ENCODE measurements around the gene ELMO1. TPM values are rescaled to one million over a fixed set of nuclear protein-coding genes. Genes with fewer than 3 reads are reported as not detected.

ELMO1 gene, protein sequence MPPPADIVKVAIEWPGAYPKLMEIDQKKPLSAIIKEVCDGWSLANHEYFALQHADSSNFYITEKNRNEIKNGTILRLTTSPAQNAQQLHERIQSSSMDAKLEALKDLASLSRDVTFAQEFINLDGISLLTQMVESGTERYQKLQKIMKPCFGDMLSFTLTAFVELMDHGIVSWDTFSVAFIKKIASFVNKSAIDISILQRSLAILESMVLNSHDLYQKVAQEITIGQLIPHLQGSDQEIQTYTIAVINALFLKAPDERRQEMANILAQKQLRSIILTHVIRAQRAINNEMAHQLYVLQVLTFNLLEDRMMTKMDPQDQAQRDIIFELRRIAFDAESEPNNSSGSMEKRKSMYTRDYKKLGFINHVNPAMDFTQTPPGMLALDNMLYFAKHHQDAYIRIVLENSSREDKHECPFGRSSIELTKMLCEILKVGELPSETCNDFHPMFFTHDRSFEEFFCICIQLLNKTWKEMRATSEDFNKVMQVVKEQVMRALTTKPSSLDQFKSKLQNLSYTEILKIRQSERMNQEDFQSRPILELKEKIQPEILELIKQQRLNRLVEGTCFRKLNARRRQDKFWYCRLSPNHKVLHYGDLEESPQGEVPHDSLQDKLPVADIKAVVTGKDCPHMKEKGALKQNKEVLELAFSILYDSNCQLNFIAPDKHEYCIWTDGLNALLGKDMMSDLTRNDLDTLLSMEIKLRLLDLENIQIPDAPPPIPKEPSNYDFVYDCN
- total RNA-seq (5.1 and 9.6 TPM in 2 replicates), polyA plus RNA-seq (10.8 and 16.3 TPM in 2 replicates)

DNA sequence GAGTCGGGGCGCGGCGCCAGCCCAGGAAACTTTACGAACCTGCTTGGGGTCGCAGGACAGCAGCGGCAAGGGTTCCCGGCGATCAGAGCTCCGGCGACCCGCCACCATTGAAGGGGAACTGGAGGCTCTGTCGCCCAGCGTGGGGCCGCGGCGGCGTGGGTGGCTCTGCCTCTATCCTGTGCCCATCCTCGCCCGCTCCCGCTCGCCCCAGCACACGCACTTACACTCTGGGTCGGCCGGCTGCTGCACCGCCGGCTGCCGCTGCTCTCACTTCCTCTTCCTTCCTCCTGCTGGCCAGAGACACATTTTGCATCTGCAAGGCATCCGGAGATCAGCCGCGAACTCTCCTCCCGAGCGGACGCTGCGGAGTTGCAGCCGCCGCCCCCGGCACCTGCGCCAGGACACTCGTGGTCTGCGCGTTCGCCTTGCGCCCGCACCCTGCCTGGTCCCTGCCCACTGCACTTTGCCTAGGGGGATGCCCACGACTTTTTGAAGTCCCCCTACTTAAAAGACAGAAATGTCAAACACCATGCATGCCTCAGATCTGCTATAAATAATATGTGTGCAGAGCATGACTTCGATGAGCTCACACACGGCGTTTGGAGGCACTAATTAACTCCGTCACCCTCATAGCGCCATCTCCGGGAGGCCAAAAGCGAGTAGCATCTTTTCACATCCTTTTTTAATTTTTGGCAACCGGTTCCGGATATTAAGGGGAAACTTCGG, at the start of gene ELMO1:
Gene ELMO1, minus strand, starts transcription at position 229 of the 726 bp plus-strand sequence. CDS start 106,174 bp downstream, outside the sequence.
- no peaks in the 10 kb centered on the region for H3K27me3 ChIP-seq
- H3K4me3 ChIP-seq, result peak within 1 kb of the TSS; percentile 81
- TF ChIP-seq, protein P1, sequence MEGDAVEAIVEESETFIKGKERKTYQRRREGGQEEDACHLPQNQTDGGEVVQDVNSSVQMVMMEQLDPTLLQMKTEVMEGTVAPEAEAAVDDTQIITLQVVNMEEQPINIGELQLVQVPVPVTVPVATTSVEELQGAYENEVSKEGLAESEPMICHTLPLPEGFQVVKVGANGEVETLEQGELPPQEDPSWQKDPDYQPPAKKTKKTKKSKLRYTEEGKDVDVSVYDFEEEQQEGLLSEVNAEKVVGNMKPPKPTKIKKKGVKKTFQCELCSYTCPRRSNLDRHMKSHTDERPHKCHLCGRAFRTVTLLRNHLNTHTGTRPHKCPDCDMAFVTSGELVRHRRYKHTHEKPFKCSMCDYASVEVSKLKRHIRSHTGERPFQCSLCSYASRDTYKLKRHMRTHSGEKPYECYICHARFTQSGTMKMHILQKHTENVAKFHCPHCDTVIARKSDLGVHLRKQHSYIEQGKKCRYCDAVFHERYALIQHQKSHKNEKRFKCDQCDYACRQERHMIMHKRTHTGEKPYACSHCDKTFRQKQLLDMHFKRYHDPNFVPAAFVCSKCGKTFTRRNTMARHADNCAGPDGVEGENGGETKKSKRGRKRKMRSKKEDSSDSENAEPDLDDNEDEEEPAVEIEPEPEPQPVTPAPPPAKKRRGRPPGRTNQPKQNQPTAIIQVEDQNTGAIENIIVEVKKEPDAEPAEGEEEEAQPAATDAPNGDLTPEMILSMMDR (IDR thresholded peaks at IDR 0.05; ENCODE audit: low read depth, low read length), result peak; percentile 57
- H3K9me3 ChIP-seq (ENCODE audit: low read depth), result no peaks in the 10 kb centered on the region
- H3K4me1 ChIP-seq (ENCODE audit: low read depth), result no peaks in the 10 kb centered on the region
- H3K27ac ChIP-seq, result peak within 1 kb of the TSS; percentile 64
- H3K36me3 ChIP-seq, result no peaks in the 10 kb centered on the region
- peak; percentile 82 to 88 for DNase-seq (ENCODE audit: low read depth in 1 of 2, low spot score in 1 of 2)

DNA sequence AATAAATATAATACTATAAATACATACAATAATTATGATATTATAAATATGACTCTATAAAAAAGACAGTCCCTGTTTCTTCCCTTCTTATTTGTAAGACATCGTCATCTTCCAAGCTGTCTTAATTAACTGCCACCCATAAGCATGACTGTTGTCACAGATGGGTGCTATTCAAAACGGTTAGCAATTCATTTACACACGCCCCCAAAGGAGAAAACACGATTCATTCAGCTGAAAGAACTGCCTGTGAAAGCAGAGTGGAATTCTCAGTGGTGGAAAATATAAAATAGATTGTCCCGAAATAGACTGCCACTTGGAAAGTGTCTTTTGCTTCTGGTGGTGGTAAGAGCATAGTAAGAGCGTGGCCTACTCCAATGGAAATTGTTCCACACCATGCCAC, 48.9 kb upstream of the ELMO1 start:
- no peaks in the 10 kb centered on the region for H3K4me1 ChIP-seq (ENCODE audit: low read depth)
- no peak overlapping the region for H3K4me3 ChIP-seq
- no peaks in the 10 kb centered on the region for H3K36me3 ChIP-seq
- TF ChIP-seq, protein P1 (IDR thresholded peaks at IDR 0.05; ENCODE audit: low read depth, low read length), result no peak
- no peaks in the 10 kb centered on the region for H3K27me3 ChIP-seq
- H3K27ac ChIP-seq, result no peak overlapping the region
- DNase-seq (ENCODE audit: low read depth in 1 of 2, low spot score in 1 of 2), result no peak
- no peaks in the 10 kb centered on the region for H3K9me3 ChIP-seq (ENCODE audit: low read depth)

GRCh38 chr7:37495574-37496184, 47.0 kb upstream of the ELMO1 start:
- Histone ChIP-seq H3K27ac (no peak overlapping the region), H3K4me1 (ENCODE audit: low read depth) (no peaks in the 10 kb centered on the region), H3K27me3 (no peaks in the 10 kb centered on the region), H3K36me3 (no peaks in the 10 kb centered on the region), H3K4me3 (no peak overlapping the region), H3K9me3 (ENCODE audit: low read depth) (no peaks in the 10 kb centered on the region)
- peak; percentile 44 to 74 for DNase-seq (ENCODE audit: low read depth in 1 of 2, low spot score in 1 of 2)
- TF ChIP-seq, protein P1 (IDR thresholded peaks at IDR 0.05; ENCODE audit: low read depth, low read length), result peak; percentile 78

DNA sequence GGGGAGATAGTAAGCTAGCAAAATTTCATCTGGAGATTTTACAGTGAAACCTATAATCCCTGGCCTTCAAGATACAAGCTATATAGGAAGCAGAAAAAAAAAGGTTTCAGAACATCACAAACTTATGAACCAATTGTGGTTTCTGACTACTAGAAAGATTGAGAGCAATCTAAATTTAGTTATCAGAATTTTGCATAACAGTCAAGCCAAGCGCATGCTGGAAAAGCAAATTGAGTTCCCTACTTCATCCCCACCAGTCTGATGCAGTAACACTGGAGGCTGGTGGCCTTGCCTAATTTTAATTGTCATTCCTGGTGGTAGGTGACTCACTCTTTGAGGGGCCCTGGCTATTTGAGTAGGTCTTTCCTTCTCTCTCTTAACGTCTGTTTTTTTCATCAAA, 46.3 kb upstream of the ELMO1 start:
- no peak overlapping the region for H3K27ac ChIP-seq
- H3K36me3 ChIP-seq, result no peaks in the 10 kb centered on the region
- no peaks in the 10 kb centered on the region for H3K27me3 ChIP-seq
- no peak overlapping the region for H3K4me3 ChIP-seq
- no peak for DNase-seq (ENCODE audit: low read depth in 1 of 2, low spot score in 1 of 2)
- no peaks in the 10 kb centered on the region for H3K4me1 ChIP-seq (ENCODE audit: low read depth)
- H3K9me3 ChIP-seq (ENCODE audit: low read depth), result no peaks in the 10 kb centered on the region
- TF ChIP-seq, protein P1 (IDR thresholded peaks at IDR 0.05; ENCODE audit: low read depth, low read length), result no peak

DNA sequence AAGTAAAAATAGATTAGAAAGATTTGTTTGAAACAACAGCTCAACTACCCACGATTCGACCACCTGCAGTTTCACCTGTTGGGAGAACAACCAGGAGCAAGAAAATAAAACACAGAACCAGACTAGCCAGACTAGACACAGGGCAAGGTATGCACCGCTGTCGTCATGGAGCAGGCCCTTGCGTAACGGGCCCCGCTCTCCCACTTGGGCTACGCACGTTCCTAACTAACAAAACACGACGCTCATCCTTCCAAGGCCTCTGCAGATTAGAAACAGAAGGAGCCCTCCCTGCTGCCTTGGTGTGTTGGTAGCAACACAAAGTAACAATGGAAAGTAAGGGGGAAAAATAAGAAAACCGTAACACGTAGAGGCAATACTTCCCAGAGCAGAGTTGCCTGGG, 45.1 kb upstream of the ELMO1 start:
- Histone ChIP-seq H3K4me3 (no peak overlapping the region), H3K27ac (no peak overlapping the region), H3K4me1 (ENCODE audit: low read depth) (no peaks in the 10 kb centered on the region), H3K36me3 (no peaks in the 10 kb centered on the region), H3K9me3 (ENCODE audit: low read depth) (no peaks in the 10 kb centered on the region), H3K27me3 (no peaks in the 10 kb centered on the region)
- TF ChIP-seq, protein P1 (IDR thresholded peaks at IDR 0.05; ENCODE audit: low read depth, low read length), result no peak
- DNase-seq (ENCODE audit: low read depth in 1 of 2, low spot score in 1 of 2), result no peak
